ENCODE data around the gene OR10G6. TPM values are rescaled to one million over a fixed set of nuclear protein-coding genes. Genes with fewer than 3 reads are reported as not detected.

OR10G6 gene
- total and polyA plus RNA-seq, 2 of the 8 experiments (the other 6 are each of a cell fraction or from before 2014, with no cell fraction given): not detected

GRCh38 chr11:123979311-123979710, 15.7 kb downstream of the OR10G6 start:
- no peak for TF ChIP-seq CEBPB (IDR thresholded peaks at IDR 0.05; ENCODE audit: low read depth, low read length)
- no peak for TF ChIP-seq CREB1 (IDR thresholded peaks at IDR 0.05)
- no peak for TF ChIP-seq EP300 (IDR thresholded peaks at IDR 0.05; ENCODE audit: borderline replicate concordance in 1 of 2, low read depth in 2 of 2, low read length in 2 of 2)
- TF ChIP-seq BRCA1 (IDR thresholded peaks at IDR 0.05; ENCODE audit: low read depth, low read length): no peak
- H4K91ac ChIP-seq (replicated peaks; ENCODE audit: insufficient read length, low read length): no peak overlapping the region
- H3K56ac ChIP-seq (replicated peaks; ENCODE audit: insufficient read length, low read depth, low read length): no peak overlapping the region
- no peak overlapping the region for H4K8ac ChIP-seq (ENCODE audit: extremely low read depth, insufficient read depth, low read length)
- no peak overlapping the region for H3K27ac ChIP-seq (ENCODE audit: low read depth, low read length)
- no peak overlapping the region for H2BK12ac ChIP-seq (ENCODE audit: low read depth, low read length)
- CTCF ChIA-PET (ENCODE audit: partially characterized antibody): interaction anchor here (1.1 kb wide), 1 partner anchor 272 kb away, joined by 3 read pairs; no protein-coding TSS in a partner anchor
- no peak overlapping the region for H2BK5ac ChIP-seq (ENCODE audit: low read depth, low read length)
- H3K4ac ChIP-seq (replicated peaks; ENCODE audit: insufficient read length, low read depth, low read length): no peak overlapping the region
- H2AK5ac ChIP-seq (ENCODE audit: low read depth, low read length): no peak overlapping the region
- H3K9me3 ChIP-seq (ENCODE audit: insufficient read depth in 2 of 2, low read depth in 1 of 2, low read length in 1 of 2): no peaks in the 10 kb centered on the region
- no peaks in the 10 kb centered on the region for H3K79me1 ChIP-seq (ENCODE audit: low read depth, low read length)
- H3K14ac ChIP-seq (ENCODE audit: insufficient read length): no peak overlapping the region
- no peak overlapping the region for H3K23ac ChIP-seq (ENCODE audit: insufficient read length)
- no peak overlapping the region for H3K4me3 ChIP-seq (ENCODE audit: extremely low read depth in 1 of 4, insufficient read depth in 2 of 4, low read depth in 3 of 4, low read length in 4 of 4)
- no peaks in the 10 kb centered on the region for H3K79me2 ChIP-seq (ENCODE audit: control insufficient read depth in 1 of 2, insufficient read depth in 2 of 2, low read length in 2 of 2)
- H3K27me3 ChIP-seq (replicated peaks in 1 of 4; ENCODE audit: control insufficient read depth in 3 of 4, extremely low read depth in 1 of 4, insufficient read depth in 3 of 4, low read length in 3 of 4): no peaks in the 10 kb centered on the region
- POLR2A ChIA-PET (ENCODE audit: partially characterized antibody): interaction anchor here (0.6 kb wide), 1 partner anchor 194 kb away, joined by 3 read pairs; no protein-coding TSS in a partner anchor
- H3K4me1 ChIP-seq (replicated peaks in 1 of 4; ENCODE audit: control insufficient read depth in 3 of 4, insufficient read depth in 4 of 4, low read length in 3 of 4): 0 out of 7 replicates have a peak, but pooled peaks cover 0 to 2% (median 0%) of the 10 kb centered on the region in 4 experiments
- no peak overlapping the region for H4K5ac ChIP-seq (ENCODE audit: insufficient read length, low read depth, low read length)
- no peaks in the 10 kb centered on the region for H3K36me3 ChIP-seq (ENCODE audit: control insufficient read depth in 2 of 4, insufficient read depth in 4 of 4, low read length in 3 of 4)
- H3K9ac ChIP-seq (replicated peaks in 1 of 4; ENCODE audit: extremely low read depth in 1 of 4, low read depth in 3 of 4, low read length in 3 of 4): no peak overlapping the region
- H2BK20ac ChIP-seq (ENCODE audit: low read length): no peak overlapping the region; the same call in 1 of the 2 replicates
- no peak overlapping the region for H2BK120ac ChIP-seq (replicated peaks; ENCODE audit: low read depth, low read length)
- 92% methylated on average over 5 of the region's 5 CpGs; no CpG with 5 or more reads in 1 of the 2 experiments for WGBS, 2 experiments (ENCODE audit: extremely low coverage in 1 of 2, insufficient coverage in 1 of 2, insufficient read length in 1 of 2, insufficient replicate concordance in 2 of 2, low coverage in 1 of 2, low lambda C conversion rate in 2 of 2, missing lambda C conversion rate in 1 of 2)
- H3K18ac ChIP-seq (ENCODE audit: extremely low read depth, low read length): no peak overlapping the region
- FAIRE-seq (no peak), DNase-seq (ENCODE audit: low read depth in 1 of 2, low spot score in 2 of 2) (no peak)
- H2BK15ac ChIP-seq (ENCODE audit: low read length): no peak overlapping the region
- H4K20me1 ChIP-seq (replicated peaks in 1 of 2; ENCODE audit: control insufficient read depth in 1 of 2, insufficient read depth in 2 of 2, low read length in 2 of 2): no peaks in the 10 kb centered on the region
- no peak overlapping the region for H3K4me2 ChIP-seq (ENCODE audit: insufficient read depth in 1 of 2, low read depth in 2 of 2, low read length in 2 of 2)
- no peaks in the 10 kb centered on the region for H3K23me2 ChIP-seq (ENCODE audit: low read depth, low read length)
- no peak overlapping the region for H2AFZ ChIP-seq (ENCODE audit: low read length)
